ENCODE measurements around the gene RPE.

The RPE gene

DNA sequence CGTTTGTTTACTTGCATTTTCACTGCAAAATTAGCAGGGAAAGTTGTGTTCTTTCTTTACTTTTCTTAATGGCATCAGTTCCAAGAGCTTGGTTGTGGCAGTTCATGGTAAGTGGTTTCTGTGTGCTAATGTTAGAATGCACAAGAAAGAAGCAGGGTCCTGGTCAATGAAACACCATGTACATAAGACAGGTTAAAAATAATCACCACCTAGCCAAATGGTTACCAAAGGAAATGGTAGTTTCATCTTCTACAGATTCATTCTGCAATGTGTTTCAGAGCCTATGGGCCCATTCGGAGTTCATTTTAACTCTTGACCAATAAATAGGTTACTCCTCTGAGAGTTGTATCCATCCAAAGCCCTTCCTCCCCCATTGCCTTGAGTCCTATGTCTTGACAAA lies 18.1 kb upstream of the RPE start:
- Histone ChIP-seq H3K9me2 (replicated peaks; ENCODE audit: insufficient read depth, low read length) (no peaks in the 10 kb centered on the region), H3K36me3 (ENCODE audit: low read length) (no peaks in the 10 kb centered on the region), H3K4me3 (ENCODE audit: insufficient read depth, low read length, poor library complexity, severe bottlenecking) (no peak overlapping the region), H3K27ac (ENCODE audit: low read depth, low read length) (no peak overlapping the region), H3K27me3 (ENCODE audit: low read length) (no peaks in the 10 kb centered on the region), H3K4me2 (ENCODE audit: low read depth, low read length, poor library complexity, severe bottlenecking) (no peak overlapping the region), H4K20me1 (ENCODE audit: low read depth, low read length) (no peaks in the 10 kb centered on the region), H3K9ac (ENCODE audit: low read length) (no peak overlapping the region), H3F3A (ENCODE audit: insufficient read depth) (no peaks in the 10 kb centered on the region), H3K79me2 (ENCODE audit: insufficient read depth, low read length) (no peaks in the 10 kb centered on the region), H3K9me3 (ENCODE audit: insufficient read depth, low read length) (no peaks in the 10 kb centered on the region), H2AFZ (ENCODE audit: low read depth, low read length, severe bottlenecking) (no peak overlapping the region)
- no peak for TF ChIP-seq EZH2phosphoT487 (conservative IDR thresholded peaks at IDR 0.05; ENCODE audit: low read length)
- TF ChIP-seq, protein P1, sequence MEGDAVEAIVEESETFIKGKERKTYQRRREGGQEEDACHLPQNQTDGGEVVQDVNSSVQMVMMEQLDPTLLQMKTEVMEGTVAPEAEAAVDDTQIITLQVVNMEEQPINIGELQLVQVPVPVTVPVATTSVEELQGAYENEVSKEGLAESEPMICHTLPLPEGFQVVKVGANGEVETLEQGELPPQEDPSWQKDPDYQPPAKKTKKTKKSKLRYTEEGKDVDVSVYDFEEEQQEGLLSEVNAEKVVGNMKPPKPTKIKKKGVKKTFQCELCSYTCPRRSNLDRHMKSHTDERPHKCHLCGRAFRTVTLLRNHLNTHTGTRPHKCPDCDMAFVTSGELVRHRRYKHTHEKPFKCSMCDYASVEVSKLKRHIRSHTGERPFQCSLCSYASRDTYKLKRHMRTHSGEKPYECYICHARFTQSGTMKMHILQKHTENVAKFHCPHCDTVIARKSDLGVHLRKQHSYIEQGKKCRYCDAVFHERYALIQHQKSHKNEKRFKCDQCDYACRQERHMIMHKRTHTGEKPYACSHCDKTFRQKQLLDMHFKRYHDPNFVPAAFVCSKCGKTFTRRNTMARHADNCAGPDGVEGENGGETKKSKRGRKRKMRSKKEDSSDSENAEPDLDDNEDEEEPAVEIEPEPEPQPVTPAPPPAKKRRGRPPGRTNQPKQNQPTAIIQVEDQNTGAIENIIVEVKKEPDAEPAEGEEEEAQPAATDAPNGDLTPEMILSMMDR (IDR thresholded peaks at IDR 0.05; ENCODE audit: insufficient read depth, low read length, poor library complexity, severe bottlenecking): no peak

DNA sequence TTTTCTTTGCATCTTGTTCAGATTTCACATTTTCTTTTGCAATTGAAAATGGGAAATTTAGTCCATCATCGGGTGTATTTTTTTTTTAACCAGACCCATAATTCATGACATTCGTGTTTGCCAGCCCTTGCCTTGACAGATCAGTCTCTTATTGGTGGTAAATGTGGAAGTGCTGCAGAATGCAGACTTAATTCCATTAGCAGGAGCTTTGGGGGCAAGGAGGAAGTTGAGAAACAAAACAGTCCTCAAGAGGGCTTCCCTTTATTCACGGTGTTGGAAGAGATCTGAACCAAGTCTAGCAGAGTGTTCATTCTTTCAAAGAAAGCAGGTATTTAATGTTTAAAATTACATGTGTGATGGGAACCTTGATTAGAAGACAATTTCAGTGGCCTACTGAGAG lies 16.6 kb upstream of the RPE start:
- H3K27ac ChIP-seq (ENCODE audit: low read depth, low read length): no peak overlapping the region
- no peaks in the 10 kb centered on the region for H3F3A ChIP-seq (ENCODE audit: insufficient read depth)
- H3K4me3 ChIP-seq (ENCODE audit: insufficient read depth, low read length, poor library complexity, severe bottlenecking): no peak overlapping the region
- TF ChIP-seq, protein P1 (IDR thresholded peaks at IDR 0.05; ENCODE audit: insufficient read depth, low read length, poor library complexity, severe bottlenecking): no peak
- no peak for TF ChIP-seq EZH2phosphoT487 (conservative IDR thresholded peaks at IDR 0.05; ENCODE audit: low read length)
- no peak overlapping the region for H2AFZ ChIP-seq (ENCODE audit: low read depth, low read length, severe bottlenecking)
- no peaks in the 10 kb centered on the region for H3K27me3 ChIP-seq (ENCODE audit: low read length)
- H4K20me1 ChIP-seq (ENCODE audit: low read depth, low read length): no peaks in the 10 kb centered on the region
- no peaks in the 10 kb centered on the region for H3K36me3 ChIP-seq (ENCODE audit: low read length)
- H3K9me3 ChIP-seq (ENCODE audit: insufficient read depth, low read length): no peaks in the 10 kb centered on the region
- no peak overlapping the region for H3K4me2 ChIP-seq (ENCODE audit: low read depth, low read length, poor library complexity, severe bottlenecking)
- H3K79me2 ChIP-seq (ENCODE audit: insufficient read depth, low read length): no peaks in the 10 kb centered on the region
- H3K9ac ChIP-seq (ENCODE audit: low read length): no peak overlapping the region
- no peaks in the 10 kb centered on the region for H3K9me2 ChIP-seq (replicated peaks; ENCODE audit: insufficient read depth, low read length)

DNA sequence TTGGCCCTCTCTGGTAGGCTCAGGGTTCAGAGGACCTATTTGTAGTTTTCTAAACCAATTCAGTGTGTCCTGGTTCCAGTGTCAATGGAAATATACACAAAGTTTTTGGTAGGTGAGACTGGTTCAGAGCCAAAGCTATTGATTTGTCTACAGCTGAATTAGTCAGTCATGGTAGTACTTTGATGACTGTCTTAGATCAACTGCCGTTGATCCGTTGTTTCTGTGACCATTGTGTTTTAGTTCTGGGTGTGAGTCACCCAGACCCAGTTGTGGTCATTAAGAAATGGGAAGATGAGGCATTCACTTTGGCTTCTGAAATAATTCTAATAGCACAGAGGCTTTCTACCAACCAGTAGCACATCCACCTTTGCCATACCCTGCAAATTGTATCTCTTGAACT lies 16.0 kb upstream of the RPE start:
- Histone ChIP-seq H3K9ac (ENCODE audit: low read length) (no peak overlapping the region), H2AFZ (ENCODE audit: low read depth, low read length, severe bottlenecking) (no peak overlapping the region), H3K9me2 (replicated peaks; ENCODE audit: insufficient read depth, low read length) (no peaks in the 10 kb centered on the region), H3F3A (ENCODE audit: insufficient read depth) (no peaks in the 10 kb centered on the region), H3K4me2 (ENCODE audit: low read depth, low read length, poor library complexity, severe bottlenecking) (no peak overlapping the region), H3K36me3 (ENCODE audit: low read length) (no peaks in the 10 kb centered on the region), H3K27ac (ENCODE audit: low read depth, low read length) (no peak overlapping the region), H4K20me1 (ENCODE audit: low read depth, low read length) (no peaks in the 10 kb centered on the region), H3K9me3 (ENCODE audit: insufficient read depth, low read length) (no peaks in the 10 kb centered on the region), H3K27me3 (ENCODE audit: low read length) (no peaks in the 10 kb centered on the region), H3K4me3 (ENCODE audit: insufficient read depth, low read length, poor library complexity, severe bottlenecking) (no peak overlapping the region), H3K79me2 (ENCODE audit: insufficient read depth, low read length) (no peaks in the 10 kb centered on the region)
- TF ChIP-seq, protein P1 (IDR thresholded peaks at IDR 0.05; ENCODE audit: insufficient read depth, low read length, poor library complexity, severe bottlenecking): no peak
- no peak for TF ChIP-seq EZH2phosphoT487 (conservative IDR thresholded peaks at IDR 0.05; ENCODE audit: low read length)

DNA sequence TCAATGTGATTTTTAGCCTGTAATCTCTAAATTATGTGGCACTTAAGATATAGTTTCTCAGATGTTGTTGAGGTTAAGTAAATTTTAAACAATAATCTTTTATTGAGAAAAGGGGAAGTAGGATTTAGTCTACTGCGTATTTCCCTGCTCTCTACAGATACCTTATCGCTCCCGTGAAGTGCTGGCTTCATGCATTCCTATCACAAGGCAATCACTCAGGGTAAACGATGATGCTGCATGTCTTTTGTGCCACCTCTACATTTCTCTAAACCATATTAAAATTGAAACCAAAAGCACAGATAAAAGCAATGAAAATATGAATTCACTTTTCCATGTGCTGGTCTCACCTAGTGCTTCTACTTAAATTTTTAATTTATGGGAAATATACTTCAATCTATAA lies 14.4 kb upstream of the RPE start:
- H3K36me3 ChIP-seq (ENCODE audit: low read length): no peaks in the 10 kb centered on the region
- no peaks in the 10 kb centered on the region for H3K27me3 ChIP-seq (ENCODE audit: low read length)
- no peak overlapping the region for H3K27ac ChIP-seq (ENCODE audit: low read depth, low read length)
- no peak overlapping the region for H3K4me2 ChIP-seq (ENCODE audit: low read depth, low read length, poor library complexity, severe bottlenecking)
- no peak for TF ChIP-seq EZH2phosphoT487 (conservative IDR thresholded peaks at IDR 0.05; ENCODE audit: low read length)
- TF ChIP-seq, protein P1 (IDR thresholded peaks at IDR 0.05; ENCODE audit: insufficient read depth, low read length, poor library complexity, severe bottlenecking): no peak
- H3K9me2 ChIP-seq (replicated peaks; ENCODE audit: insufficient read depth, low read length): no peaks in the 10 kb centered on the region
- no peaks in the 10 kb centered on the region for H3K79me2 ChIP-seq (ENCODE audit: insufficient read depth, low read length)
- no peaks in the 10 kb centered on the region for H3F3A ChIP-seq (ENCODE audit: insufficient read depth)
- no peak overlapping the region for H2AFZ ChIP-seq (ENCODE audit: low read depth, low read length, severe bottlenecking)
- no peaks in the 10 kb centered on the region for H4K20me1 ChIP-seq (ENCODE audit: low read depth, low read length)
- H3K9me3 ChIP-seq (ENCODE audit: insufficient read depth, low read length): no peaks in the 10 kb centered on the region
- H3K4me3 ChIP-seq (ENCODE audit: insufficient read depth, low read length, poor library complexity, severe bottlenecking): no peak overlapping the region
- no peak overlapping the region for H3K9ac ChIP-seq (ENCODE audit: low read length)
